GM13976 (cell line): ENCODE measurements around the gene UGT1A5.

Experiments used
- DNase-seq: peaks from one replicate; pipeline ENCODE4 v3.0.0; 2012; ENCODE audit warnings: low spot score
- CTCF ChIP-seq: IDR thresholded peaks from 2 replicates; pipeline ENCODE4 v1.5.1; 2012; ENCODE audit warnings: borderline replicate concordance, mild to moderate bottlenecking; ENCODE audit not compliant: insufficient read depth; ENCODE audit errors: extremely low read depth, missing control alignments, control extremely low read depth
- in situ Hi-C: fragments of 300-500 bp; cut with MboI; formaldehyde crosslinking; loops from one replicate; pipeline ENCODE4 v1.12.0; 2022; ENCODE audit warnings: low sequenced_read_pairs, mixed read lengths, inconsistent platforms; ENCODE audit not compliant: unreplicated experiment

The UGT1A5 gene

GRCh38 chr2:233791883-233792329 lies 79.2 kb downstream of the UGT1A5 start:
- no peak for TF ChIP-seq CTCF
- DNase-seq: no peak
- in situ Hi-C loops: no loop called here

GRCh38 chr2:233792720-233793119 lies 80.0 kb downstream of the UGT1A5 start:
- TF ChIP-seq CTCF: no peak
- in situ Hi-C loops: no loop called here
- no peak for DNase-seq

GRCh38 chr2:233793465-233794127 lies 80.9 kb downstream of the UGT1A5 start:
- no peak for DNase-seq
- in situ Hi-C loops: no loop called here
- TF ChIP-seq CTCF: no peak

- no peak for TF ChIP-seq CTCF
- peak; percentile 21 for DNase-seq
- in situ Hi-C loops: no loop called here
Measured at GRCh38 chr2:233794128-233794658, 81.5 kb downstream of the UGT1A5 start.

- no peak for DNase-seq
- in situ Hi-C loops: no loop called here
- TF ChIP-seq CTCF: no peak
Measured at GRCh38 chr2:233795735-233796171, 83.0 kb downstream of the UGT1A5 start.

- in situ Hi-C loops: no loop called here
- DNase-seq: no peak
- TF ChIP-seq CTCF: no peak
Measured at GRCh38 chr2:233796254-233796653, 83.5 kb downstream of the UGT1A5 start.
